ENCODE data around the gene TEX30. TPM values are rescaled to one million over a fixed set of nuclear protein-coding genes. Genes with fewer than 3 reads are reported as not detected.
"Not testable (repeated sequence)": the region's sequence is repeated elsewhere in the genome, so short reads cannot be mapped to it uniquely, and the experiment has no call there.

The TEX30 gene
- total RNA-seq, 1 experiment from 2014 or later = 166 TPM

- H3K27me3 ChIP-seq (replicated peaks) = no peaks in the 10 kb centered on the region
- H3K9me3 ChIP-seq (replicated peaks) = no peaks in the 10 kb centered on the region
- peak within 1 kb of the TSS; percentile 61; the same call in 1 of the 2 replicates for H3K27ac ChIP-seq
- peaks cover 30% of the 10 kb centered on the region for H3K36me3 ChIP-seq
- peak; percentile 97 to 99 for DNase-seq (ENCODE audit: low read depth in 1 of 2, low spot score in 2 of 2)
- H3K4me3 ChIP-seq = peak within 1 kb of the TSS; percentile 73
- H3K4me1 ChIP-seq (replicated peaks) = peaks cover 37% of the 10 kb centered on the region
Observed at GRCh38 chr13:102798581-102799425, 25.2 kb upstream of the TEX30 start, which contains the start of the genes BIVM and POGLUT2. Gene BIVM, plus strand, starts transcription at chr13:102799119. Its CDS starts 8,149 bp downstream, at chr13:102807268. Gene POGLUT2, minus strand, starts transcription at chr13:102798976. Its CDS starts 306 bp downstream, at chr13:102798670.

DNA sequence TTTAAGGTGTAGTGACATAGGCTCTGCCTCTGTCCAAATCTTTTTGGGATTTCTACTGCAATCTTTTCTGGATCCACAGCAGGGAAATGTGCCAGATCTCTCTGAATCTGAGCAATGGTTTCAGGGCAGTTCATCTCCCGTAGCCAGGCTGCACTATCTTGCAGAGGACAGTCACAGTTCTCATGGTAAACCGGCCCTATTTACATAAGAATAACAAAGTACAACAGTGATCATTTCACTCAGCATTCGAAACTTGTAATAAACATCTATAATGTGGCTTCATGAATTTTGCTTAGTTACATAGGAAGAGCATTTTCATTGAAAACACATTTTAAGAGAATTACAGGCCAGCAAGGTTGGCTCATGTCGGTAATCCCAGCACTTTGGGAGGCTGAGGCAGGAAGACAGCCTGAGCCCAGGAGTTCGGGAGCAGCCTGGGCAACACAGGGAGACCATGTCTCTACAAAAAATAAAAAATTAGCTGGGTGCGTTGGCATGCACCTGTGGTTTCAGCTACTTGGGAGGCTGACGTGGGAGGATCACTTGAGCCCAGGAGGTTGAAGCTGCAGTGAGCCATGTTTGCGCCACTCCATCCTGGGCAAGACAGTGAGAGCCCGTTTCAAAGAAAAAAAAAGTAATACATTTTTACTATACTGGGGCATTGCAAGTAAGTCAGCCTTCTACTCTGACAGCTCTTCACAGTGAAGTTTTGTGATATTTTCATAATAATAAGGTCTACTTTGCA is 20.2 kb upstream of the TEX30 start:
- H3K27me3 ChIP-seq (replicated peaks) = no peaks in the 10 kb centered on the region
- H3K27ac ChIP-seq = no peak overlapping the region
- H3K4me1 ChIP-seq (replicated peaks) = peaks cover 10% of the 10 kb centered on the region
- peaks cover 67% of the 10 kb centered on the region for H3K36me3 ChIP-seq
- H3K9me3 ChIP-seq (replicated peaks) = no peaks in the 10 kb centered on the region
- no peak overlapping the region for H3K4me3 ChIP-seq
- DNase-seq (ENCODE audit: low read depth in 1 of 2, low spot score in 2 of 2) = no peak

DNA sequence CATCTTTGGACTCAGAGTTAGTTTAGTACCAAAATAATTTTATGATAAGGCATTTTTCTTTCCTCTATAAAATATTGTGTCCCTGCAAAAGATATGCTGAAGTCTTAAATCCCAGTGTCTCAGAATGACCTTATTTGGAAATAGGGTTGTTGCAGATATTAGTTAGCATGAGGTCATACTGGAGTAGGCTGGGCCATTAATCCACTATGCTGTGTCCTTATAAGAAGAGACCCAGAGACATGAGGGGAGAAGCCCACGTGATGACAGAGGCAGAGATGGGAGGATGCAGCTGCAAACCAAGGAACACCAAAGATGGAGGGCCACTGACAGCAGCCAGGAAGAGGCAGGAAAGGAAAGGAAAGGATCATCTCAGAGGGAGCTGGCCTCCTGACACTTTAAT is 18.8 kb upstream of the TEX30 start:
- no peak for DNase-seq (ENCODE audit: low read depth in 1 of 2, low spot score in 2 of 2)
- Histone ChIP-seq H3K4me1 (replicated peaks) (no peaks in the 10 kb centered on the region), H3K4me3 (no peak overlapping the region), H3K27ac (no peak overlapping the region), H3K36me3 (peaks cover 78% of the 10 kb centered on the region), H3K27me3 (replicated peaks) (no peaks in the 10 kb centered on the region), H3K9me3 (replicated peaks) (no peaks in the 10 kb centered on the region)

GRCh38 chr13:102788683-102789082 is 15.1 kb upstream of the TEX30 start:
- Histone ChIP-seq H3K36me3 (peaks cover 97% of the 10 kb centered on the region), H3K4me1 (replicated peaks) (no peaks in the 10 kb centered on the region), H3K9me3 (replicated peaks) (no peaks in the 10 kb centered on the region), H3K27ac (no peak overlapping the region), H3K4me3 (no peak overlapping the region), H3K27me3 (replicated peaks) (no peaks in the 10 kb centered on the region)
- DNase-seq (ENCODE audit: low read depth in 1 of 2, low spot score in 2 of 2) = no peak

DNA sequence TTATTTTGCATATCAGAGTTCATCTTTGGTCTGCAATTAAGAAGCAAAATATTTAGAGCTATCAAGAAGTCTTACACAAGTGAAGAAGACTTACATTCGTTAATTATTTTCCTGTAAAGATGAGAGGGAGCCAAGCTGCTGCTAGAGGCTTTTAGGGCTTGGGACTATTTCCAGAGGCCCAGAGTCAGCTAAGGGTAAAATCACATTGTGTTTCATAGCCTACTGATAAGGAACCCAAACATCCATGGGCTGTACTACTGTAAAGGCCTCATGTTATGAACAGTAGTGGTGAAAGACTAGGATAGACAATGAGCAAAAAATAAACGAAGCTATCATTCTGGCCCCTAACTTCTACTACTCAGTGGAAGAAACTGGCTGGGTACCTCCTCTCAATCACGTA is 10.9 kb upstream of the TEX30 start:
- Histone ChIP-seq H3K27ac (no peak overlapping the region), H3K4me3 (no peak overlapping the region), H3K4me1 (replicated peaks) (no peaks in the 10 kb centered on the region), H3K9me3 (replicated peaks) (0 out of 2 replicates have a peak, but pooled peaks cover 4% of the 10 kb centered on the region), H3K36me3 (peaks cover 71% of the 10 kb centered on the region), H3K27me3 (replicated peaks) (no peaks in the 10 kb centered on the region)
- no peak for DNase-seq (ENCODE audit: low read depth in 1 of 2, low spot score in 2 of 2)

GRCh38 chr13:102781591-102781990 is 8.0 kb upstream of the TEX30 start:
- H3K27ac ChIP-seq = no peak overlapping the region
- H3K4me1 ChIP-seq (replicated peaks) = no peaks in the 10 kb centered on the region
- no peak overlapping the region for H3K4me3 ChIP-seq
- H3K36me3 ChIP-seq = peaks cover 42% of the 10 kb centered on the region
- 0 out of 2 replicates have a peak, but pooled peaks cover 4% of the 10 kb centered on the region for H3K9me3 ChIP-seq (replicated peaks)
- H3K27me3 ChIP-seq (replicated peaks) = no peaks in the 10 kb centered on the region
- no peak for DNase-seq (ENCODE audit: low read depth in 1 of 2, low spot score in 2 of 2)

GRCh38 chr13:102780656-102781055 is 7.1 kb upstream of the TEX30 start:
- H3K27me3 ChIP-seq (replicated peaks); H3K27ac ChIP-seq; H3K4me3 ChIP-seq; DNase-seq (ENCODE audit: low read depth in 1 of 2, low spot score in 2 of 2); H3K4me1 ChIP-seq (replicated peaks); H3K9me3 ChIP-seq (replicated peaks): not testable (repeated sequence)
- peaks cover 33% of the 10 kb centered on the region for H3K36me3 ChIP-seq

DNA sequence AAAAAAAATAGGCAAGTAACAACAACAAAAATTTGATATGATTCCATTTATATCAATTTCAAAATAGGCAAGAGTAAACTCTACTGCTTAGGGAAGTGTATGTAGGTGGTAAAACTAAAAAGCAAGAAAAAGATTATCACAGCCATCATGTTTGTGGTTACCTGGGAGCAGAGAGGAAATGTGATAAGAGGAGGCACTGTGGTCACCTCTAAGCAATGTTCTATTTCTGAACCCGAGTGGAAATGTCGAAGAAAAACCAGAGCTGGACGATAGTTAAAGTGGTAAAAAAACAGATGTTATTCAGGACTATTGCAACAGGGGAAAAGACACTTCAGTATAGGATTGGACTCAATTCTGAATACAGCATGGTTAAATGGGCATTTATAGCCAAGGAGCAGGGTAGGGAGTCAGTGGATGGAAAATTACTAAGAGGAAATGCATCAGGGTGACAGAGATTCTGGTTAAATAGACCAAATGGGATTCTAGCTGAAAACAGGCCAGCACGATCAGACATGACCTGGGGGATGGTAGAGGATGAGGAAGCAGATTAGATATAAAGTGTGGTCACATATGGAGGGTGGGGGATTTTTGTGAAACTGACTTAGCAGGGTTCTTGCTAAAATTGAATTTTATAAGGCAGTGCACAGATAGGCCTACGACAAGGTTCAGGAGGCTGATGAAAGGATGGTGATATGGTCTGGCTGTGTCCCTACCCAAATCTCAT is 6.0 kb upstream of the TEX30 start:
- Histone ChIP-seq H3K4me1 (replicated peaks) (no peaks in the 10 kb centered on the region), H3K27ac (no peak overlapping the region), H3K4me3 (no peak overlapping the region), H3K36me3 (peaks cover 22% of the 10 kb centered on the region), H3K27me3 (replicated peaks) (no peaks in the 10 kb centered on the region), H3K9me3 (replicated peaks) (0 out of 2 replicates have a peak, but pooled peaks cover 4% of the 10 kb centered on the region)
- no peak for DNase-seq (ENCODE audit: low read depth in 1 of 2, low spot score in 2 of 2)

DNA sequence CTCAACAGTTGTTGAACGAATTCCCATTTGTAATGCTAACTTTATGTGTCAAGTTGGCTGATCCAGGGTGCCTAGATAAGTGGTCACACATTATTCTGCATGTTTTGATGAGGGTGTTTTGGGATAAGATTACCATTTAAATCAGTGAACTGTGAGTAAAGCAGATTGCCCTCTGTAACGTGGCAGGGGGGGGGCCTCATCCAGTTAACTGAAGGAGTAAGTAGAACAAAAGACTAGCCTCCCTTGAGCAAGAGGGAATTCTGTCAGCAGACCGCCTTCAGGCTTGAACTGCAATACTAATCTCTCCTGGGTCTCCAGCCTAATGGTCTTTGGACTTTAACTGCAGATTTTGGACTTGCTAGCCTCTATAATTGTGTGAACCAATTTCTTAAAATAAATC is 4.2 kb upstream of the TEX30 start:
- H3K4me3 ChIP-seq = no peak overlapping the region
- H3K36me3 ChIP-seq = peaks cover 18% of the 10 kb centered on the region
- peaks cover 9% of the 10 kb centered on the region for H3K4me1 ChIP-seq (replicated peaks)
- H3K27me3 ChIP-seq (replicated peaks) = no peaks in the 10 kb centered on the region
- H3K27ac ChIP-seq = no peak overlapping the region
- peaks cover 7% of the 10 kb centered on the region; the same call in 1 of the 2 replicates for H3K9me3 ChIP-seq (replicated peaks)
- peak in 1 of 2 experiments; percentile 59 for DNase-seq (ENCODE audit: low read depth in 1 of 2, low spot score in 2 of 2)

GRCh38 chr13:102776271-102776670 is 2.7 kb upstream of the TEX30 start:
- Histone ChIP-seq H3K4me1 (replicated peaks) (peaks cover 23% of the 10 kb centered on the region), H3K9me3 (replicated peaks) (peaks cover 3% of the 10 kb centered on the region; the same call in 1 of the 2 replicates), H3K27ac (no peak overlapping the region), H3K4me3 (no peak overlapping the region), H3K27me3 (replicated peaks) (no peaks in the 10 kb centered on the region), H3K36me3 (peaks cover 23% of the 10 kb centered on the region)
- no peak for DNase-seq (ENCODE audit: low read depth in 1 of 2, low spot score in 2 of 2)

DNA sequence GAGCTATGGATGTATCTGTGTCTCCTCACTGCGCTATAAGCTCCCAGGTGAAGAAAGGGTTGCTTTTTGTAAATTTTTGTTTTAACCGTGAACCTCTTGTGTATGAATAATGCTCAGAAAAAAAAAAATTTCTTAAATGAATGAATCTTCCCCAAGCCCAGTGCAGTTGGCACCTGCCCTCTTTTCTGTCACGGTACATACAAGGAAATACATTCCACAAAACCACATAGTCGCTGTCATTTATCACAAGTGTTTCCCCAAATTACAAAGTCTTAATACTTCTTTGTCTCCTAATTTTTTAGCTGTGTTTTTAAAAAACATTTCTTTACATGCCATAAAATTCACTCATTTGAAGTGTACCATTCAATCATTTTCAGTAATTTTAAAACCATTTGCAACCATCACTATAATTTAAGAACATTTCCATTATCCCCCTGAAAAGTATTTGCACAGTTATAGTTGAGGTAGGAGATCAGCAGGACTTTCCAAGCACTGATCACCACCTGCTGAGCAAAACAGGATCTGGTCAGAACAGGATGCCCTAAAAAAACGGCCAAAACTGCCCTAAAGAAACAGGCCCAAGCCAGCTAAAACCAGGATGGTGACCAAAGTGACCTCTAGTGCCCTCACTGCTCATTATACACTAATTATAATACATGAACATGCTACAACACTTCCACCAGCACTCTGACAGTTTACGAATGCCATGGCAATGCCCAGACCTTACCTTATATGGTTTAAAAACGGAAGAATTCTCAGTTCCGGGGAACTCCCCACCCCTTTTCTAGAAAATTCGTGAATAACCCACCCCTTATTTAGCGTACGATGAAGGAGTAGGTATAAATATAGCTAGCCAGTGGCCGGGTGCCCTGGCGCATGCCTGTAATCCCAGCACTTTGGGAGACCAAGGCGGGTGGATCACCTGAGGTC is 1.3 kb upstream of the TEX30 start:
- Histone ChIP-seq H3K9me3 (replicated peaks) (peaks cover 3% of the 10 kb centered on the region; the same call in 1 of the 2 replicates), H3K4me1 (replicated peaks) (peaks cover 38% of the 10 kb centered on the region), H3K27ac (no peak overlapping the region), H3K36me3 (peaks cover 37% of the 10 kb centered on the region), H3K4me3 (no peak overlapping the region), H3K27me3 (replicated peaks) (no peaks in the 10 kb centered on the region)
- no peak for DNase-seq (ENCODE audit: low read depth in 1 of 2, low spot score in 2 of 2)

GRCh38 chr13:102774214-102774568 is 605 bp upstream of the TEX30 start:
- Histone ChIP-seq H3K9me3 (replicated peaks) (peaks cover 3% of the 10 kb centered on the region; the same call in 1 of the 2 replicates), H3K4me3 (peak overlapping the region; percentile 73), H3K4me1 (replicated peaks) (peaks cover 41% of the 10 kb centered on the region), H3K36me3 (peaks cover 39% of the 10 kb centered on the region), H3K27ac (peak overlapping the region; percentile 76), H3K27me3 (replicated peaks) (no peaks in the 10 kb centered on the region)
- no peak for DNase-seq (ENCODE audit: low read depth in 1 of 2, low spot score in 2 of 2)

All from SJSA1 (cell line).